Ishikawa (cell line): ENCODE data around the gene OPCML.

Experiments used
- CEBPB ChIP-seq: IDR thresholded peaks from 2 replicates; pipeline ENCODE4 v1.6.1; 2012
- CREB1 ChIP-seq: IDR thresholded peaks from 2 replicates; pipeline ENCODE4 v1.6.1; 2012; ENCODE audit warnings: low read depth
- EGR1 ChIP-seq: IDR thresholded peaks from 2 replicates; pipeline ENCODE4 v1.6.1; 2012
- EP300 ChIP-seq: IDR thresholded peaks from 2 replicates; pipeline ENCODE4 v1.6.1; 2012; ENCODE audit warnings: borderline replicate concordance
- FOXM1 ChIP-seq: IDR thresholded peaks from 2 replicates; pipeline ENCODE4 v1.6.1; 2012; ENCODE audit warnings: low read depth, borderline replicate concordance
- MAX ChIP-seq: IDR thresholded peaks from 2 replicates; pipeline ENCODE4 v1.6.1; 2012
- NFIC ChIP-seq: IDR thresholded peaks from 2 replicates; pipeline ENCODE4 v1.6.1; 2012
- RAD21 ChIP-seq: IDR thresholded peaks from 2 replicates; pipeline ENCODE4 v1.6.1; 2012; ENCODE audit warnings: low read depth
- REST ChIP-seq: IDR thresholded peaks from 2 replicates; pipeline ENCODE4 v1.6.1; 2012; ENCODE audit warnings: low read depth, mild to moderate bottlenecking
- TAF1 ChIP-seq: IDR thresholded peaks from 2 replicates; pipeline ENCODE4 v1.6.1; 2012; ENCODE audit warnings: low read depth, mild to moderate bottlenecking
- TCF12 ChIP-seq: IDR thresholded peaks from 2 replicates; pipeline ENCODE4 v1.6.1; 2012; ENCODE audit warnings: low read depth
- TEAD4 ChIP-seq: IDR thresholded peaks from 2 replicates; pipeline ENCODE4 v1.6.1; 2012
- USF1 ChIP-seq: IDR thresholded peaks from 2 replicates; pipeline ENCODE4 v1.6.1; 2012
- YY1 ChIP-seq: IDR thresholded peaks from 2 replicates; pipeline ENCODE4 v1.6.1; 2012; ENCODE audit warnings: low read depth
- ZBTB7A ChIP-seq: IDR thresholded peaks from 2 replicates; pipeline ENCODE4 v1.6.1; 2012; ENCODE audit warnings: low read depth

Gene OPCML

GRCh38 chr11:132379540-132379939, 1152.8 kb downstream of the OPCML start:
- TF ChIP-seq EP300, result no peak

- TF ChIP-seq USF1, result no peak
- no peak for TF ChIP-seq ZBTB7A
- no peak for TF ChIP-seq NFIC
- no peak for TF ChIP-seq TEAD4
- no peak for TF ChIP-seq CREB1
- no peak for TF ChIP-seq FOXM1
Observed at GRCh38 chr11:132373405-132374143, 1158.7 kb downstream of the OPCML start.

- TF ChIP-seq USF1 (no peak), ZBTB7A (no peak), NFIC (no peak), EP300 (no peak), TAF1 (no peak), CREB1 (no peak), REST (no peak), RAD21 (no peak), CEBPB (no peak), FOXM1 (no peak), YY1 (no peak), MAX (no peak), TCF12 (no peak), EGR1 (no peak), TEAD4 (no peak)
Observed at GRCh38 chr11:132367293-132367692, 1165.0 kb downstream of the OPCML start.

GRCh38 chr11:132365650-132366049, 1166.7 kb downstream of the OPCML start:
- no peak for TF ChIP-seq TCF12
- no peak for TF ChIP-seq RAD21
- TF ChIP-seq CREB1, result no peak
- TF ChIP-seq EP300, result no peak
- no peak for TF ChIP-seq ZBTB7A
- TF ChIP-seq NFIC, result no peak
- no peak for TF ChIP-seq REST
- no peak for TF ChIP-seq USF1
- no peak for TF ChIP-seq CEBPB
- TF ChIP-seq TAF1, result no peak
- no peak for TF ChIP-seq EGR1
- TF ChIP-seq TEAD4, result no peak
- TF ChIP-seq MAX, result no peak
